Mammary epithelial cell (primary cell): ENCODE data around the gene IL12RB2.

Experiments used
- EZH2 ChIP-seq: IDR thresholded peaks from 2 replicates; pipeline ENCODE4 v1.6.1; 2012; ENCODE audit warnings: low read length, inconsistent platforms, borderline replicate concordance
- TF ChIP-seq, protein P1 (sequence below), 2 donors: IDR thresholded peaks in 1 of 2; conservative IDR thresholded peaks in 1 of 2; 2 replicates each; pipeline ENCODE4 v1.5.1; 2011 to 2012; ENCODE audit warnings: inconsistent platforms in 2 of 2, low read length in 2 of 2, mild to moderate bottlenecking in 2 of 2, control low read depth in 1 of 2, low read depth in 1 of 2; ENCODE audit not compliant: insufficient read depth in 1 of 2; ENCODE audit errors: extremely low read depth in 1 of 2

GRCh38 chr1:67429528-67430357 lies 122.1 kb downstream of the IL12RB2 start:
- TF ChIP-seq, protein P1, sequence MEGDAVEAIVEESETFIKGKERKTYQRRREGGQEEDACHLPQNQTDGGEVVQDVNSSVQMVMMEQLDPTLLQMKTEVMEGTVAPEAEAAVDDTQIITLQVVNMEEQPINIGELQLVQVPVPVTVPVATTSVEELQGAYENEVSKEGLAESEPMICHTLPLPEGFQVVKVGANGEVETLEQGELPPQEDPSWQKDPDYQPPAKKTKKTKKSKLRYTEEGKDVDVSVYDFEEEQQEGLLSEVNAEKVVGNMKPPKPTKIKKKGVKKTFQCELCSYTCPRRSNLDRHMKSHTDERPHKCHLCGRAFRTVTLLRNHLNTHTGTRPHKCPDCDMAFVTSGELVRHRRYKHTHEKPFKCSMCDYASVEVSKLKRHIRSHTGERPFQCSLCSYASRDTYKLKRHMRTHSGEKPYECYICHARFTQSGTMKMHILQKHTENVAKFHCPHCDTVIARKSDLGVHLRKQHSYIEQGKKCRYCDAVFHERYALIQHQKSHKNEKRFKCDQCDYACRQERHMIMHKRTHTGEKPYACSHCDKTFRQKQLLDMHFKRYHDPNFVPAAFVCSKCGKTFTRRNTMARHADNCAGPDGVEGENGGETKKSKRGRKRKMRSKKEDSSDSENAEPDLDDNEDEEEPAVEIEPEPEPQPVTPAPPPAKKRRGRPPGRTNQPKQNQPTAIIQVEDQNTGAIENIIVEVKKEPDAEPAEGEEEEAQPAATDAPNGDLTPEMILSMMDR (conservative IDR thresholded peaks at IDR 0.05 in 1 of 2, IDR thresholded peaks at IDR 0.05 in 1 of 2; ENCODE audit: extremely low read depth in 1 of 2, insufficient read depth in 1 of 2, low read depth in 1 of 2, low read length in 2 of 2), result no peak
- TF ChIP-seq EZH2, result no peak
